Kidney (tissue), 14 donors: Measurements from ENCODE around the gene SLC35F1. TPM values are rescaled to one million over a fixed set of nuclear protein-coding genes. Genes with fewer than 3 reads are reported as not detected.

Experiments
- DNase-seq, 5 donors: peaks; one replicate each; pipeline ENCODE4 v3.0.0-alpha.2; 2013 to 2020
- FAIRE-seq: peaks from 2 replicates; lab custom pipeline; 2012; peaks lifted over from hg19 to GRCh38; lab: Jason Lieb, UNC
- H3K27ac ChIP-seq, 2 donors: one replicate each; pipeline ENCODE4 v1.7.0; 2013; ENCODE audit warnings: low read depth in 2 of 2, low read length in 2 of 2, inconsistent platforms in 1 of 2
- H3K27me3 ChIP-seq: one replicate; pipeline ENCODE4 v1.7.1; 2013; ENCODE audit warnings: low read length, inconsistent platforms; ENCODE audit not compliant: control insufficient read depth, insufficient read depth
- H3K36me3 ChIP-seq, 3 donors: one replicate each; pipeline versions ENCODE4 v1.7.0 to v1.7.1; 2013; ENCODE audit warnings: low read length in 3 of 3, control low read depth in 1 of 3, inconsistent platforms in 1 of 3; ENCODE audit not compliant: insufficient read depth in 3 of 3, control insufficient read depth in 2 of 3
- H3K4me1 ChIP-seq, 3 donors: one replicate each; pipeline versions ENCODE4 v1.7.0 to v1.7.1; 2013; ENCODE audit warnings: low read length in 3 of 3, inconsistent platforms in 1 of 3, low read depth in 1 of 3; ENCODE audit not compliant: control insufficient read depth in 2 of 3, insufficient read depth in 2 of 3
- H3K4me3 ChIP-seq, 3 donors: one replicate each; pipeline versions ENCODE4 v1.7.0 to v1.8.1; 2013; ENCODE audit warnings: low read length in 3 of 3, control low read depth in 1 of 3, inconsistent platforms in 1 of 3
- H3K9ac ChIP-seq, 3 donors: one replicate each; pipeline versions ENCODE4 v1.7.0 to v1.7.1; 2013; ENCODE audit warnings: low read length in 3 of 3, control low read depth in 1 of 3, inconsistent platforms in 1 of 3
- H3K9me3 ChIP-seq, 3 donors: one replicate each; pipeline versions ENCODE4 v1.7.0 to v1.7.1; 2013; ENCODE audit warnings: low read length in 3 of 3, control low read depth in 1 of 3, inconsistent platforms in 1 of 3; ENCODE audit not compliant: control insufficient read depth in 2 of 3, insufficient read depth in 1 of 3
- CTCF ChIP-seq: IDR thresholded peaks from 3 replicates; pipeline ENCODE4 v1.5.1; 2012; ENCODE audit warnings: mild to moderate bottlenecking, moderate library complexity, borderline replicate concordance; ENCODE audit not compliant: insufficient read depth; ENCODE audit errors: extremely low read depth
- intact Hi-C: fragments of 100-400 bp; cut with DNase I; formaldehyde crosslinking; loops from one replicate; pipeline ENCODE4 v1.11.1; 2022
- polyA plus RNA-seq: library from polyadenylated mRNA; stranded (reverse); fragments of 350-450 nt; fragmentation: Illumina TruSeq; extraction: RNeasy Lipid Tissue Mini Kit (QIAGEN cat#74804); gene quantifications from one replicate; pipeline ENCODE4 v1.2.3, GENCODE V29; 2014; ENCODE audit warnings: low read depth, low replicate concordance; ENCODE audit not compliant: insufficient read depth
- total RNA-seq: library from RNA; stranded (reverse); fragmentation: NEBNext Ultra II Directional; extraction: Animal tissue kit (Norgen Biotek cat#: 25700); gene quantifications from one replicate; pipeline ENCODE4 v1.2.1, GENCODE V29; 2021
- donor health status: control.
- donor health status: control.
- donor health status: control.
- donor health status: control.
- donor health status: control.
- donor health status: DM: yes; HTN: yes; CAD: no.
- donor health status: Normal renal cell carcinoma (clear cell type).

SLC35F1 gene
- total and polyA plus RNA-seq, 2 donors from 2014 or later = 0.28 to 0.63 TPM

GRCh38 chr6:117870486-117871242 lies 36.4 kb upstream of the SLC35F1 start:
- Histone ChIP-seq H3K27ac (no peak overlapping the region), H3K27me3 (no peaks in the 10 kb centered on the region), H3K9me3 (no peaks in the 10 kb centered on the region), H3K9ac (no peak overlapping the region), H3K36me3 (no peaks in the 10 kb centered on the region), H3K4me3 (no peak overlapping the region), H3K4me1 (no peaks in the 10 kb centered on the region)
- DNase-seq (no peak), FAIRE-seq (no peak)
- no peak for TF ChIP-seq CTCF
- intact Hi-C loops = no loop called here

GRCh38 chr6:117880824-117881223 lies 26.2 kb upstream of the SLC35F1 start:
- no peaks in the 10 kb centered on the region for H3K27me3 ChIP-seq
- H3K9ac ChIP-seq = no peak overlapping the region
- DNase-seq (no peak), FAIRE-seq (no peak)
- H3K9me3 ChIP-seq = no peaks in the 10 kb centered on the region
- no peak overlapping the region for H3K4me3 ChIP-seq
- no peak for TF ChIP-seq CTCF
- no peaks in the 10 kb centered on the region for H3K4me1 ChIP-seq
- no peak overlapping the region for H3K27ac ChIP-seq
- no peaks in the 10 kb centered on the region for H3K36me3 ChIP-seq
- intact Hi-C loops = no loop called here

- no peaks in the 10 kb centered on the region for H3K9me3 ChIP-seq
- no peaks in the 10 kb centered on the region for H3K27me3 ChIP-seq
- no peak for TF ChIP-seq CTCF
- H3K4me3 ChIP-seq = no peak overlapping the region
- H3K9ac ChIP-seq = no peak overlapping the region
- FAIRE-seq = no peak
- H3K4me1 ChIP-seq = no peaks in the 10 kb centered on the region
- intact Hi-C loops = no loop called here
- DNase-seq = no peak
- no peaks in the 10 kb centered on the region for H3K36me3 ChIP-seq
- H3K27ac ChIP-seq = no peak overlapping the region
Observed at GRCh38 chr6:117890172-117890571, 16.9 kb upstream of the SLC35F1 start.

- Histone ChIP-seq H3K9ac (no peak overlapping the region), H3K27me3 (peaks cover 5% of the 10 kb centered on the region), H3K4me1 (peaks cover 0 to 2% (median 0%) of the 10 kb centered on the region in 3 donors), H3K27ac (no peak overlapping the region), H3K4me3 (peak overlapping the region; percentile 40 to 56 (median 53)), H3K36me3 (no peaks in the 10 kb centered on the region), H3K9me3 (no peaks in the 10 kb centered on the region)
- intact Hi-C loops = no loop called here
- TF ChIP-seq CTCF = no peak
- FAIRE-seq (no peak), DNase-seq (peak in 1 of 5 donors; percentile 75)
Observed at GRCh38 chr6:117906507-117906957, 532 bp upstream of the SLC35F1 start.
